ENCODE measurements around the gene SRRD. TPM values are rescaled to one million over a fixed set of nuclear protein-coding genes. Genes with fewer than 3 reads are reported as not detected.

The SRRD gene
- total and polyA plus RNA-seq, 2 of the 8 experiments (the other 6 are each of a cell fraction or from before 2014, with no cell fraction given), result 17.1 to 25.3 TPM

DNA sequence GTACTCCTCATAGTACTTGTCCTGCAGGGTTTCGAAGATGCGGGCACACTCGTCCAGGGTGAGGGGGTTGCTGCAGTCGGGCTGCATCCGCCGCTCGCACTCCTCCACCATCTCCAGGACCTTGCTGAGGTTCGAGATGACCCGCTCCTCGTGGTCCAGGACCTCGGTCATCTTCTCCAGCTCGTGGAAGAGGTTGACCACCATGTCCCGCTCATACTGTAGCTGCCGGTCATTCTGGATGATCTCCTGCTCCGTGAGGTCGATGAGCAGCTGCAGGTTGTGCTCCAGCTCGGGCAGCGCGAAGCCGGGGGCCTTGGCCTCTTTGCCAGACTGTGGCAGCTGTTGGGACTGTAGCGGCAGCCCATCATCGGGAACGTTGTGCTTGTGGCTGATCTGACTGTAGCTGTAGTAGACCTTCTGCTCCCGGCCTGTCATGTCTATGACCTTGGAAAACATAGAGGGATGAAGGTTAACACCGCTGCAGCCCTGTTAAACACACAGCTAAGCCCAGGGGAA is 15.6 kb downstream of the SRRD start:
- H3K9ac ChIP-seq (replicated peaks in 1 of 4; ENCODE audit: extremely low read depth in 1 of 4, low read depth in 3 of 4, low read length in 3 of 4), result no peak overlapping the region
- FAIRE-seq (no peak), DNase-seq (ENCODE audit: low read depth in 1 of 2, low spot score in 2 of 2) (no peak)
- H4K8ac ChIP-seq (ENCODE audit: extremely low read depth, insufficient read depth, low read length), result no peak overlapping the region
- no peak overlapping the region for H3K18ac ChIP-seq (ENCODE audit: extremely low read depth, low read length)
- no peak overlapping the region for H3K4ac ChIP-seq (replicated peaks; ENCODE audit: insufficient read length, low read depth, low read length)
- ChIA-PET CTCF (ENCODE audit: partially characterized antibody) (interaction anchor here (0.9 to 1.5 kb wide), 3 partner anchors 23 to 167 kb away, joined by 3 to 4 read pairs (median 3); no protein-coding TSS in a partner anchor), POLR2A (ENCODE audit: partially characterized antibody) (interaction anchor here (0.7 to 1.7 kb wide), 7 partner anchors 9 to 283 kb away, joined by 3 to 4 read pairs (median 3); partner anchors contain the start of gene TFIP11)
- H2BK20ac ChIP-seq (ENCODE audit: low read length), result no peak overlapping the region
- no peak overlapping the region for H3K23ac ChIP-seq (ENCODE audit: insufficient read length)
- peaks cover 0 to 4% (median 2%) of the 10 kb centered on the region in 4 experiments; a peak in 3 of 7 replicates for H3K4me1 ChIP-seq (replicated peaks in 1 of 4; ENCODE audit: control insufficient read depth in 3 of 4, insufficient read depth in 4 of 4, low read length in 3 of 4)
- no peaks in the 10 kb centered on the region for H3K79me2 ChIP-seq (ENCODE audit: control insufficient read depth in 1 of 2, insufficient read depth in 2 of 2, low read length in 2 of 2)
- no peak overlapping the region for H2BK15ac ChIP-seq (ENCODE audit: low read length)
- H3K36me3 ChIP-seq (ENCODE audit: control insufficient read depth in 2 of 4, insufficient read depth in 4 of 4, low read length in 3 of 4), result peaks cover 25 to 75% (median 69%) of the 10 kb centered on the region in 4 experiments
- H3K56ac ChIP-seq (replicated peaks; ENCODE audit: insufficient read length, low read depth, low read length), result no peak overlapping the region
- WGBS, 2 experiments (ENCODE audit: extremely low coverage in 1 of 2, insufficient coverage in 1 of 2, insufficient read length in 1 of 2, insufficient replicate concordance in 2 of 2, low coverage in 1 of 2, low lambda C conversion rate in 2 of 2, missing lambda C conversion rate in 1 of 2), result 91% methylated on average over 25 of the region's 25 CpGs; no CpG with 5 or more reads in 1 of the 2 experiments
- H4K91ac ChIP-seq (replicated peaks; ENCODE audit: insufficient read length, low read length), result no peak overlapping the region
- no peaks in the 10 kb centered on the region for H3K79me1 ChIP-seq (ENCODE audit: low read depth, low read length)
- no peaks in the 10 kb centered on the region for H3K27me3 ChIP-seq (replicated peaks in 1 of 4; ENCODE audit: control insufficient read depth in 3 of 4, extremely low read depth in 1 of 4, insufficient read depth in 3 of 4, low read length in 3 of 4)
- no peak overlapping the region for H3K27ac ChIP-seq (ENCODE audit: low read depth, low read length)
- no peaks in the 10 kb centered on the region for H3K9me3 ChIP-seq (ENCODE audit: insufficient read depth in 2 of 2, low read depth in 1 of 2, low read length in 1 of 2)
- H2AK5ac ChIP-seq (ENCODE audit: low read depth, low read length), result no peak overlapping the region
- no peak overlapping the region for H2BK5ac ChIP-seq (ENCODE audit: low read depth, low read length)
- H3K14ac ChIP-seq (ENCODE audit: insufficient read length), result no peak overlapping the region
- H3K23me2 ChIP-seq (ENCODE audit: low read depth, low read length), result no peaks in the 10 kb centered on the region
- H4K5ac ChIP-seq (ENCODE audit: insufficient read length, low read depth, low read length), result no peak overlapping the region
- peaks cover 0 to 9% of the 10 kb centered on the region in 2 experiments for H4K20me1 ChIP-seq (replicated peaks in 1 of 2; ENCODE audit: control insufficient read depth in 1 of 2, insufficient read depth in 2 of 2, low read length in 2 of 2)
- H3K4me2 ChIP-seq (ENCODE audit: insufficient read depth in 1 of 2, low read depth in 2 of 2, low read length in 2 of 2), result no peak overlapping the region
- no peak overlapping the region for H2AFZ ChIP-seq (ENCODE audit: low read length)
- no peak overlapping the region for H3K4me3 ChIP-seq (ENCODE audit: extremely low read depth in 1 of 4, insufficient read depth in 2 of 4, low read depth in 3 of 4, low read length in 4 of 4)
- no peak overlapping the region for H2BK120ac ChIP-seq (replicated peaks; ENCODE audit: low read depth, low read length)
- no peak overlapping the region for H2BK12ac ChIP-seq (ENCODE audit: low read depth, low read length)
- TF ChIP-seq SIN3A (conservative IDR thresholded peaks at IDR 0.05 in 1 of 2, IDR thresholded peaks at IDR 0.05 in 1 of 2; ENCODE audit: low read depth in 1 of 2, low read length in 2 of 2) (no peak), SUZ12 (IDR thresholded peaks at IDR 0.05; ENCODE audit: low read length) (no peak), ASH2L (IDR thresholded peaks at IDR 0.05; ENCODE audit: low read length) (no peak), EGR1 (IDR thresholded peaks at IDR 0.05; ENCODE audit: borderline replicate concordance, low read depth, low read length) (no peak), SP1 (IDR thresholded peaks at IDR 0.05; ENCODE audit: low read depth, low read length) (no peak), BRCA1 (IDR thresholded peaks at IDR 0.05; ENCODE audit: low read depth, low read length) (no peak), HDAC6 (IDR thresholded peaks at IDR 0.05; ENCODE audit: low read depth, low read length) (no peak), CTBP2 (IDR thresholded peaks at IDR 0.05; ENCODE audit: borderline replicate concordance, insufficient read depth, insufficient read length, low read length) (no peak), GTF2F1 (IDR thresholded peaks at IDR 0.05; ENCODE audit: borderline replicate concordance, low read depth, low read length) (no peak), MAFK (IDR thresholded peaks at IDR 0.05; ENCODE audit: low read depth, low read length) (no peak)
- TF ChIP-seq, protein P1, sequence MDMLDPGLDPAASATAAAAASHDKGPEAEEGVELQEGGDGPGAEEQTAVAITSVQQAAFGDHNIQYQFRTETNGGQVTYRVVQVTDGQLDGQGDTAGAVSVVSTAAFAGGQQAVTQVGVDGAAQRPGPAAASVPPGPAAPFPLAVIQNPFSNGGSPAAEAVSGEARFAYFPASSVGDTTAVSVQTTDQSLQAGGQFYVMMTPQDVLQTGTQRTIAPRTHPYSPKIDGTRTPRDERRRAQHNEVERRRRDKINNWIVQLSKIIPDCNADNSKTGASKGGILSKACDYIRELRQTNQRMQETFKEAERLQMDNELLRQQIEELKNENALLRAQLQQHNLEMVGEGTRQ (IDR thresholded peaks at IDR 0.05; ENCODE audit: low read length), result no peak
- TF ChIP-seq, protein P2, sequence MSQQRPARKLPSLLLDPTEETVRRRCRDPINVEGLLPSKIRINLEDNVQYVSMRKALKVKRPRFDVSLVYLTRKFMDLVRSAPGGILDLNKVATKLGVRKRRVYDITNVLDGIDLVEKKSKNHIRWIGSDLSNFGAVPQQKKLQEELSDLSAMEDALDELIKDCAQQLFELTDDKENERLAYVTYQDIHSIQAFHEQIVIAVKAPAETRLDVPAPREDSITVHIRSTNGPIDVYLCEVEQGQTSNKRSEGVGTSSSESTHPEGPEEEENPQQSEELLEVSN (IDR thresholded peaks at IDR 0.05), result no peak
